ENCODE results near the gene ZNF574. TPM values are rescaled to one million over a fixed set of nuclear protein-coding genes. Genes with fewer than 3 reads are reported as not detected.

The ZNF574 gene
- total RNA-seq: 10 to 100 TPM; 13.5 to 14.6 TPM

GRCh38 chr19:42075616-42076379 lies at the start of gene ZNF574:
Gene ZNF574 (plus strand): TSS chr19:42076166. CDS start chr19:42078607, 2,441 bp downstream.

DNA sequence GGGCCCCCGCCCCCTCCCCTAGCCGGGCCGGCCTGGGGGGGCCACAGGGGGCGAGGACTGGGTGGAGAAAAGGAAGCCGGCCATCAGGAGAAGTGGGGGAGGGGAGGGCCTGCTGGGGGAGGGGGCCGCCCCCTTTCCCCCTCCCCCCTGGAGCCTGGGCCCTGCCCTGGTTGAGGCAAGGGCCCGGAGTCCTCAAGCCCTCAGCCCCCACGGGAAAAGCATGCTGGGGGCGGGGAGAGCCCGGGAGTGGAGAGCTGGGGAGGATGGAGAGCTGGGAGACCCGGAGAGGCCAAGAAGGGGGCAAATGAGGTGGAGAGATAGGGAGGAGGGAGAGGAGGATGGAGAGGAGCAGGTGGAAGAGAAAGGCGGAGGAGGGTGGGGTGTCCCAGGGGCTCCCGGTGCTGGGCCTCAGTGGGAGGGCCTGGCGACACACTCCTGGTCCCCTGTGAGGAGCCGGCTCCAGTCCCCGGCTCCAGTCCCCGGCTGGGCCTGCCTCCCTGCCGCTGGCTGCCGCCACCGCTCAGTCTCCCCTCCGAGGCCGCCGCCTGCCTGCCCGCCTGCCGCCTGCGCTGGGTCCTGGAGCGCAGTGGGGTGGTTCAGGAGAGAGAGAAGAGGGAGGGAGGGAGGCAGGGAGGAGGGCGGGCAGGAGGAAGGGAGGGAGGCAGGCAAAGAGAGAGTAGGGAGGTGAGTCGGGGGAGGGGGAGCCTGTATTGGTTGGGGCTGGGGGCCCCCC lies 6.2 kb upstream of the ZNF574 start, which contains the start of gene GRIK5:
Gene GRIK5 (minus strand): TSS at position 588 of the 733 bp plus-strand sequence. CDS start 4,436 bp downstream, outside the sequence.

Other genes with a start within 250 kb of the ZNF574 start
- gene LYPD4, start 231.5 kb upstream of the ZNF574 start, total RNA-seq: not detected
- gene DMRTC2, start 231.1 kb upstream of the ZNF574 start, total RNA-seq: not detected
- 1,000 to 10,000 TPM; 3,420 to 3,459 TPM for gene RPS19, start 215.9 kb upstream of the ZNF574 start, total RNA-seq
- gene CD79A, start 198.9 kb upstream of the ZNF574 start, total RNA-seq: 1 to 10 TPM; 8.6 to 9.3 TPM
- 100 to 1,000 TPM; 771 to 829 TPM for gene ARHGEF1, start 193.0 kb upstream of the ZNF574 start, total RNA-seq
- 1 to 10 TPM; 2.2 to 2.6 TPM for gene ERFL, start 147.7 kb upstream of the ZNF574 start, total RNA-seq
- gene RABAC1, start 116.8 kb upstream of the ZNF574 start, total RNA-seq: 10 to 100 TPM; 75.1 to 78.9 TPM
- 1 to 10 TPM; 1.2 to 1.3 TPM for gene ATP1A3, start 81.9 kb upstream of the ZNF574 start, total RNA-seq
- gene GRIK5, start 6.0 kb upstream of the ZNF574 start, total RNA-seq: under 1 TPM; 0.38 to 0.67 TPM
- gene POU2F2, start 56.3 kb downstream of the ZNF574 start, total RNA-seq: 10 to 100 TPM; 24.0 to 24.7 TPM
- 10 to 100 TPM; 46.1 to 46.3 TPM for gene DEDD2, start 141.5 kb downstream of the ZNF574 start, total RNA-seq
- 10 to 100 TPM; 16.0 to 17.9 TPM for gene ZNF526, start 144.1 kb downstream of the ZNF574 start, total RNA-seq
- 10 to 100 TPM; 40.7 to 45.7 TPM for gene GSK3A, start 166.4 kb downstream of the ZNF574 start, total RNA-seq
- 10 to 100 TPM; 49.0 to 50.2 TPM for gene ERF, start 179.0 kb downstream of the ZNF574 start, total RNA-seq
- 10 to 100 TPM; 81.9 to 86.6 TPM for gene CIC, start 193.1 kb downstream of the ZNF574 start, total RNA-seq
- gene PRR19, start 226.0 kb downstream of the ZNF574 start, total RNA-seq: under 1 TPM; 0.30 to 0.39 TPM
- gene PAFAH1B3, start 226.5 kb downstream of the ZNF574 start, total RNA-seq: 10 to 100 TPM; 36.5 to 39.0 TPM
- under 1 TPM in 1 of 2 experiments, not detected in 1; 0.31 TPM for gene TMEM145, start 237.1 kb downstream of the ZNF574 start, total RNA-seq
- 1 to 10 TPM; 4.4 to 4.9 TPM for gene MEGF8, start 249.5 kb downstream of the ZNF574 start, total RNA-seq

Measured in activated naive CD4-positive, alpha-beta T cell treated with anti-CD3 and anti-CD28 coated beads, Interleukin-2, amount 10 ng/mL, durations not matched to agents 5 hours and 36 hours (primary cell).